Endothelial cell of umbilical vein (primary cell): ENCODE measurements around the gene SPAAR. TPM values are rescaled to one million over a fixed set of nuclear protein-coding genes. Genes with fewer than 3 reads are reported as not detected.

Experiments
- BruUV-seq: library from RNA; stranded (reverse); fragments of 400-500 nt; replicated peaks from 2 replicates; lab custom pipeline; 2021; lab: Mats Ljungman, UMichigan
- CTCF ChIA-PET: fragments of 300-600, 350-600 bp; sonication (Branson Sonifier 250); formaldehyde crosslinking; loops from one replicate; lab custom pipeline; 2021; ENCODE audit warnings: antibody characterized with exemption, inconsistent platforms; lab: Charles Lee
- POLR2A ChIA-PET: fragments of 300-600, 350-600 bp; sonication (Branson Sonifier 250); formaldehyde crosslinking; loops from one replicate; lab custom pipeline; 2021; ENCODE audit warnings: antibody characterized with exemption, inconsistent platforms; lab: Charles Lee
- DNase-seq: peaks from one replicate; pipeline ENCODE4 v3.0.0-alpha.2; 2011; ENCODE audit warnings: low read depth, low spot score
- FAIRE-seq: peaks from 2 replicates; lab custom pipeline; 2011; peaks lifted over from hg19 to GRCh38; lab: Jason Lieb, UNC
- H2AFZ ChIP-seq: 2 replicates; pipeline ENCODE4 v1.6.0; 2012; ENCODE audit warnings: low read depth, low read length, control low read depth, inconsistent platforms
- H3K27ac ChIP-seq: 2 replicates; pipeline ENCODE4 v1.5.1; 2011; ENCODE audit warnings: low read depth, mild to moderate bottlenecking, control low read depth, low read length, moderate library complexity; ENCODE audit not compliant: insufficient read depth
- H3K27me3 ChIP-seq, 2 experiments: 2 replicates each; pipeline versions ENCODE4 v1.6.0 to v1.6.1; 2011; ENCODE audit warnings: low read length in 2 of 2, mixed read lengths in 1 of 2; ENCODE audit not compliant: control insufficient read depth in 2 of 2, insufficient read depth in 2 of 2
- H3K36me3 ChIP-seq, 2 experiments: 2 replicates in 1 of 2; 3 replicates in 1 of 2; pipeline ENCODE4 v1.5.1; 2011; ENCODE audit warnings: low read length in 2 of 2, mild to moderate bottlenecking in 1 of 2, moderate library complexity in 1 of 2; ENCODE audit not compliant: control insufficient read depth in 2 of 2, insufficient read depth in 2 of 2; ENCODE audit errors: extremely low read depth in 1 of 2
- H3K4me1 ChIP-seq: 3 replicates; pipeline ENCODE4 v1.5.1; 2011; ENCODE audit warnings: mild to moderate bottlenecking, low read length; ENCODE audit not compliant: control insufficient read depth, insufficient read depth; ENCODE audit errors: extremely low read depth
- H3K4me2 ChIP-seq: 2 replicates; pipeline ENCODE4 v1.6.1; 2011; ENCODE audit warnings: low read length, control low read depth, mixed read lengths; ENCODE audit not compliant: insufficient read depth
- H3K4me3 ChIP-seq, 3 experiments: fragments of 200-600 bp in 1 of 3; sonication (generic), shearing (Covaris generic) in 1 of 3; replicated peaks in 1 of 3; 2 replicates each; pipeline ENCODE4 v1.5.1; 2011 to 2016; ENCODE audit warnings: control low read depth in 3 of 3, low read length in 3 of 3, mild to moderate bottlenecking in 2 of 3, inconsistent platforms in 1 of 3, low read depth in 1 of 3, moderate library complexity in 1 of 3; ENCODE audit not compliant: insufficient read depth in 1 of 3
- H3K79me2 ChIP-seq: 2 replicates; pipeline ENCODE4 v1.6.0; 2012; ENCODE audit warnings: low read length, inconsistent platforms; ENCODE audit not compliant: control insufficient read depth, insufficient read depth
- H3K9ac ChIP-seq: replicated peaks from 2 replicates; pipeline ENCODE3; 2011; ENCODE audit warnings: low read length, control low read depth; ENCODE audit not compliant: insufficient read depth; ENCODE audit errors: extremely low read depth
- H3K9me1 ChIP-seq: replicated peaks from 3 replicates; pipeline ENCODE4 v1.6.0; 2011; ENCODE audit warnings: mild to moderate bottlenecking, low read length; ENCODE audit not compliant: control insufficient read depth, insufficient read depth; ENCODE audit errors: extremely low read depth
- H3K9me3 ChIP-seq: replicated peaks from 2 replicates; pipeline ENCODE4 v1.5.1; 2012; ENCODE audit warnings: low read length, inconsistent platforms; ENCODE audit not compliant: control insufficient read depth, insufficient read depth
- H4K20me1 ChIP-seq: replicated peaks from 2 replicates; pipeline ENCODE3; 2011; ENCODE audit warnings: mild to moderate bottlenecking, low read length; ENCODE audit not compliant: control insufficient read depth, insufficient read depth; ENCODE audit errors: extremely low read depth
- CTCF ChIP-seq, 2 donors: IDR thresholded peaks; 1 replicate in 1 of 2; 2 replicates in 1 of 2; pipeline ENCODE4 v1.5.1; 2011; ENCODE audit warnings: low read length in 2 of 2, mild to moderate bottlenecking in 2 of 2, moderate library complexity in 2 of 2, control low read depth in 1 of 2, inconsistent platforms in 1 of 2, low read depth in 1 of 2; ENCODE audit not compliant: insufficient read depth in 1 of 2; ENCODE audit errors: extremely low read depth in 1 of 2
- FOS ChIP-seq: IDR thresholded peaks from 2 replicates; pipeline ENCODE4 v1.6.1; 2011; ENCODE audit warnings: mild to moderate bottlenecking, low read length, moderate library complexity, borderline replicate concordance; ENCODE audit not compliant: insufficient read depth
- GATA2 ChIP-seq: IDR thresholded peaks from 2 replicates; pipeline ENCODE4 v1.7.0; 2011; ENCODE audit warnings: low read depth, mild to moderate bottlenecking, moderate library complexity, mixed read lengths, low read length; ENCODE audit not compliant: insufficient read length, insufficient read depth
- JUN ChIP-seq: IDR thresholded peaks from 2 replicates; pipeline ENCODE4 v1.6.1; 2011; ENCODE audit warnings: borderline replicate concordance, low read depth; ENCODE audit not compliant: insufficient read length, insufficient read depth
- MAX ChIP-seq: IDR thresholded peaks from 2 replicates; pipeline ENCODE4 v1.6.1; 2011; ENCODE audit not compliant: insufficient read depth, insufficient read length
- MYC ChIP-seq: IDR thresholded peaks from one replicate; pipeline ENCODE4 v1.6.1; 2011; ENCODE audit warnings: mild to moderate bottlenecking, low read depth, low read length
- POLR2A ChIP-seq: IDR thresholded peaks from 2 replicates; pipeline ENCODE4 v1.6.1; 2012; ENCODE audit warnings: low read depth, mild to moderate bottlenecking, control low read depth, low read length
- POLR2AphosphoS5 ChIP-seq: IDR thresholded peaks from 2 replicates; pipeline ENCODE4 v1.6.1; 2012; ENCODE audit warnings: low read depth, mild to moderate bottlenecking, control low read depth, low read length, moderate library complexity; ENCODE audit not compliant: insufficient read depth
- dilution Hi-C: fragments of 300-500 bp; cut with MboI; formaldehyde crosslinking; loops from one replicate; pipeline ENCODE4 v1.15.0; 2019; ENCODE audit warnings: low sequenced_read_pairs; ENCODE audit not compliant: extremely low pct_ligation_motif_present
- intact Hi-C: fragments of 100-400 bp; cut with micrococcal nuclease; formaldehyde crosslinking; loops from one replicate; pipeline ENCODE4 v1.10.0; 2022
- polyA plus RNA-seq, 4 experiments: library from polyadenylated mRNA; depleted of rRNA in 3 of 4; stranded (reverse) in 3 of 4; unstranded in 1 of 4; fragments of >200 nt; gene quantifications; 2 replicates each; pipeline versions ENCODE4 v1.2.1 to v1.2.3, GENCODE V29; 2011 to 2012; ENCODE audit warnings: missing spikeins in 1 of 4
- total RNA-seq: library from RNA; stranded (reverse); gene quantifications from 2 replicates; pipeline ENCODE4 v1.2.3, GENCODE V29; 2021

Gene SPAAR
- total and polyA plus RNA-seq, 2 donors (not counting 3 experiments of a cell fraction or from before 2014, with no cell fraction given): 20.8 to 24.8 TPM

GRCh38 chr9:35891646-35892045 is 17.6 kb upstream of the SPAAR start:
- Histone ChIP-seq H3K27ac (no peak overlapping the region), H4K20me1 (no peaks in the 10 kb centered on the region), H3K9me1 (no peaks in the 10 kb centered on the region), H3K9me3 (no peaks in the 10 kb centered on the region), H3K4me3 (no peak overlapping the region), H2AFZ (no peak overlapping the region), H3K27me3 (peaks cover 2 to 7% of the 10 kb centered on the region in 2 experiments), H3K4me2 (no peak overlapping the region), H3K4me1 (no peaks in the 10 kb centered on the region), H3K9ac (no peak overlapping the region), H3K36me3 (no peaks in the 10 kb centered on the region), H3K79me2 (no peaks in the 10 kb centered on the region)
- dilution Hi-C loops (no loop called here), intact Hi-C loops (loop anchor here (2.0 kb wide), 1 partner anchor 13 kb away; no protein-coding TSS in a partner anchor)
- ChIA-PET POLR2A (no interaction called here), CTCF (interaction anchor here (0.8 to 1.9 kb wide), 8 partner anchors 10 to 103 kb away, joined by 3 to 18 read pairs (median 4); no protein-coding TSS in a partner anchor)
- no TSS peak for BruUV-seq
- TF ChIP-seq MAX (no peak), CTCF (IDR thresholded peaks at IDR 0.05; ENCODE audit: extremely low read depth in 1 of 2, insufficient read depth in 1 of 2, low read depth in 1 of 2, low read length in 2 of 2) (no peak), JUN (no peak), FOS (no peak), POLR2A (no peak), GATA2 (no peak), MYC (no peak), POLR2AphosphoS5 (no peak)
- FAIRE-seq (no peak), DNase-seq (no peak)
